K562 (cell line): ENCODE measurements around the gene AS3MT. TPM values are rescaled to one million over a fixed set of nuclear protein-coding genes. Genes with fewer than 3 reads are reported as not detected.
"Not testable (repeated sequence)": the region's sequence is repeated elsewhere in the genome, so short reads cannot be mapped to it uniquely, and the experiment has no call there.

Experiments
- ATAC-seq: fragments of 200-7000 bp; cut with Tn5 transposase; 3 replicates; pipeline ENCODE4 v1.9.1; 2020; ENCODE audit warnings: moderate library complexity
- BruUV-seq: library from RNA; stranded (reverse); fragments of 400-500 nt; replicated peaks from 2 replicates; lab custom pipeline; 2021; lab: Mats Ljungman, UMichigan
- CTCF ChIA-PET: fragments of 300-600 bp; formaldehyde crosslinking; extraction: SDS; loops from one replicate; lab custom pipeline; 2021; ENCODE audit warnings: low intra/inter-chr PET ratio; lab: Yijun Ruan, JAX
- POLR2A ChIA-PET: fragments of 300-600, 350-650 bp; sonication (Branson Sonifier 250); formaldehyde crosslinking; extraction: SDS; loops from one replicate; lab custom pipeline; 2021; ENCODE audit warnings: antibody characterized with exemption, inconsistent platforms; lab: Yijun Ruan, JAX
- DNase-seq, 4 experiments: peaks; one replicate each; pipeline versions ENCODE4 v3.0.0 to v3.0.0-alpha.2; 2011 to 2018; ENCODE audit warnings: low spot score in 3 of 4, mixed read lengths in 3 of 4; ENCODE audit errors: extremely low read depth in 1 of 4
- FAIRE-seq: peaks from 2 replicates; lab custom pipeline; 2011; peaks lifted over from hg19 to GRCh38; lab: Jason Lieb, UNC
- H2AFZ ChIP-seq: 2 replicates; pipeline ENCODE4 v1.6.0; 2011; ENCODE audit warnings: low read depth, low read length, control low read depth, inconsistent platforms
- H3K27ac ChIP-seq: fragments of 200-600 bp; 3 replicates; pipeline ENCODE4 v1.8.0; 2011; ENCODE audit warnings: low read depth, mild to moderate bottlenecking, control low read depth, inconsistent platforms, low read length, moderate library complexity, mixed read lengths; ENCODE audit errors: extremely low read depth
- H3K27me3 ChIP-seq, 2 experiments: fragments of 300-600 bp in 1 of 2; 2 replicates in 1 of 2; 3 replicates in 1 of 2; pipeline versions ENCODE4 v1.6.0 to v1.8.0; 2011; ENCODE audit warnings: inconsistent platforms in 2 of 2, low read length in 2 of 2, mild to moderate bottlenecking in 1 of 2, mixed read lengths in 1 of 2, moderate library complexity in 1 of 2; ENCODE audit not compliant: control insufficient read depth in 2 of 2, insufficient read depth in 2 of 2
- H3K36me3 ChIP-seq: fragments of 300-600 bp; 3 replicates; pipeline ENCODE4 v1.8.0; 2011; ENCODE audit warnings: mild to moderate bottlenecking, low read length, inconsistent platforms; ENCODE audit not compliant: control insufficient read depth, insufficient read depth
- H3K4me1 ChIP-seq, 2 experiments: fragments of 200-600 bp in 1 of 2; replicated peaks in 1 of 2; 2 replicates in 1 of 2; 3 replicates in 1 of 2; pipeline versions ENCODE4 v1.5.1 to v1.8.0; 2011; ENCODE audit warnings: inconsistent platforms in 2 of 2, low read length in 2 of 2, mild to moderate bottlenecking in 1 of 2, mixed read lengths in 1 of 2, moderate library complexity in 1 of 2; ENCODE audit not compliant: control insufficient read depth in 2 of 2, insufficient read depth in 2 of 2
- H3K4me2 ChIP-seq: 2 replicates; pipeline ENCODE4 v1.6.1; 2011; ENCODE audit warnings: low read length, control low read depth, inconsistent platforms, mixed read lengths; ENCODE audit not compliant: insufficient read depth
- H3K4me3 ChIP-seq: fragments of 200-600 bp; sonication (generic), shearing (Covaris generic); 2 replicates; pipeline ENCODE4 v1.5.1; 2016; ENCODE audit warnings: control low read depth, inconsistent platforms
- H3K79me2 ChIP-seq: fragments of 200-600 bp; 3 replicates; pipeline ENCODE4 v1.8.0; 2011; ENCODE audit warnings: low read length, inconsistent platforms; ENCODE audit not compliant: control insufficient read depth, insufficient read depth
- H3K9ac ChIP-seq, 2 experiments: 2 replicates each; pipeline versions ENCODE4 v1.6.0 to v1.6.1; 2011; ENCODE audit warnings: low read depth in 2 of 2, low read length in 2 of 2, control low read depth in 1 of 2, inconsistent platforms in 1 of 2, mild to moderate bottlenecking in 1 of 2, mixed read lengths in 1 of 2; ENCODE audit not compliant: insufficient read depth in 1 of 2
- H3K9me1 ChIP-seq: one replicate; pipeline ENCODE4 v1.6.0; 2011; ENCODE audit warnings: inconsistent platforms, mild to moderate bottlenecking, low read length, moderate library complexity; ENCODE audit not compliant: control insufficient read depth, insufficient read depth
- H3K9me3 ChIP-seq: replicated peaks from 2 replicates; pipeline ENCODE4 v1.5.1; 2011; ENCODE audit warnings: low read depth, low read length, inconsistent platforms; ENCODE audit not compliant: control insufficient read depth, insufficient read depth
- H4K20me1 ChIP-seq: replicated peaks from 2 replicates; pipeline ENCODE4 v1.6.1; 2011; ENCODE audit warnings: low read length, inconsistent platforms, mixed read lengths; ENCODE audit not compliant: control insufficient read depth, insufficient read depth
- ARID1B ChIP-seq: fragments of 450-650 bp; IDR thresholded peaks from 2 replicates; pipeline ENCODE4 v1.6.1; 2016; ENCODE audit warnings: antibody characterized with exemption, mild to moderate bottlenecking, inconsistent platforms
- ATF7 ChIP-seq: fragments of 450-650 bp; IDR thresholded peaks from 2 replicates; pipeline ENCODE4 v1.7.1; 2014; ENCODE audit warnings: mild to moderate bottlenecking, moderate library complexity
- DPF2 ChIP-seq: fragments of 450-650 bp; IDR thresholded peaks from 2 replicates; pipeline ENCODE4 v1.6.1; 2016
- EHMT2 ChIP-seq: fragments of 450-650 bp; IDR thresholded peaks from 2 replicates; pipeline ENCODE4 v1.6.1; 2018; ENCODE audit warnings: antibody characterized with exemption
- EP400 ChIP-seq: fragments of 450-650 bp; IDR thresholded peaks from 2 replicates; pipeline ENCODE4 v1.6.1; 2017; ENCODE audit warnings: antibody characterized with exemption, mild to moderate bottlenecking, moderate library complexity
- ESRRA ChIP-seq: fragments of 450-650 bp; IDR thresholded peaks from 2 replicates; pipeline ENCODE4 v1.6.1; 2014; ENCODE audit warnings: low read depth, mild to moderate bottlenecking, moderate library complexity, borderline replicate concordance
- GATAD2A ChIP-seq: fragments of 450-650 bp; IDR thresholded peaks from 2 replicates; pipeline ENCODE4 v1.6.1; 2017
- GTF2E2 ChIP-seq: fragments of 200-800 bp; sonication (Bioruptor generic); IDR thresholded peaks from 2 replicates; pipeline ENCODE4 v1.6.1; 2016; ENCODE audit warnings: missing genetic modification characterization, missing compliant biosample characterization
- JUN ChIP-seq, 2 experiments: sonication (generic) in 1 of 2; formaldehyde crosslinking in 1 of 2; IDR thresholded peaks; 2 replicates each; pipeline versions ENCODE4 v1.6.1 to v1.8.0; 2012 to 2022; ENCODE audit warnings: borderline replicate concordance in 2 of 2, mild to moderate bottlenecking in 2 of 2, improper control_type of control experiment in 1 of 2, low read depth in 1 of 2, low read length in 1 of 2, missing genetic modification reagents in 1 of 2
- JUND ChIP-seq, 2 experiments: IDR thresholded peaks; 2 replicates in 1 of 2; 3 replicates in 1 of 2; pipeline ENCODE4 v1.6.1; 2011; ENCODE audit warnings: borderline replicate concordance in 2 of 2, low read depth in 2 of 2, low read length in 2 of 2, improper control_type of control experiment in 1 of 2, missing biosample characterization in 1 of 2, missing genetic modification characterization in 1 of 2, missing genetic modification reagents in 1 of 2
- MEIS2 ChIP-seq: fragments of 450-650 bp; IDR thresholded peaks from 2 replicates; pipeline ENCODE4 v1.6.1; 2014; ENCODE audit warnings: mild to moderate bottlenecking; ENCODE audit not compliant: partially characterized antibody
- MNT ChIP-seq, 2 experiments: fragments of 450-650 bp; conservative IDR thresholded peaks; 2 replicates each; pipeline ENCODE4 v1.6.1; 2017; ENCODE audit warnings: mild to moderate bottlenecking in 2 of 2, moderate library complexity in 2 of 2
- NRF1 ChIP-seq, 2 experiments: fragments of 450-650 bp; IDR thresholded peaks in 1 of 2; conservative IDR thresholded peaks in 1 of 2; 2 replicates each; pipeline ENCODE4 v1.6.1; 2014; ENCODE audit warnings: mild to moderate bottlenecking in 2 of 2
- SMARCA4 ChIP-seq: fragments of 450-650 bp; IDR thresholded peaks from 2 replicates; pipeline ENCODE4 v1.6.1; 2016
- SMARCE1 ChIP-seq: fragments of 450-650 bp; IDR thresholded peaks from 2 replicates; pipeline ENCODE4 v1.7.1; 2016; ENCODE audit warnings: mild to moderate bottlenecking
- SOX6 ChIP-seq: fragments of 450-650 bp; IDR thresholded peaks from 2 replicates; pipeline ENCODE4 v1.6.1; 2014; ENCODE audit warnings: mild to moderate bottlenecking
- TFAP4 ChIP-seq: sonication (generic); formaldehyde crosslinking; IDR thresholded peaks from 2 replicates; pipeline ENCODE4 v1.8.0; 2022; ENCODE audit warnings: missing genetic modification reagents, mild to moderate bottlenecking, moderate library complexity, borderline replicate concordance
- YY1 ChIP-seq, 3 experiments: IDR thresholded peaks; 2 replicates each; pipeline ENCODE4 v1.6.1; 2011; ENCODE audit warnings: low read length in 2 of 3, mild to moderate bottlenecking in 2 of 3, moderate library complexity in 2 of 3, borderline replicate concordance in 1 of 3, control low read depth in 1 of 3, low read depth in 1 of 3; ENCODE audit not compliant: insufficient read depth in 3 of 3, insufficient replicate concordance in 2 of 3, control insufficient read depth in 1 of 3, insufficient read length in 1 of 3; ENCODE audit errors: extremely low read depth in 1 of 3
- WGBS: fragments of 100-300 bp; shearing (Covaris generic); methylation state at CpG from one replicate; pipeline ENCODE4 v1.1.6; 2016; ENCODE audit warnings: low coverage, mixed read lengths; ENCODE audit not compliant: insufficient coverage; ENCODE audit errors: missing lambda C conversion rate; 5-methylcytosine and 5-hydroxymethylcytosine counted together
- in situ Hi-C: fragments of 300-500 bp; cut with MboI; formaldehyde crosslinking; loops from 4 replicates; pipeline ENCODE4 v1.15.0; 2018; ENCODE audit warnings: inconsistent platforms, mixed read lengths
- intact Hi-C: fragments of 100-400 bp; cut with micrococcal nuclease; formaldehyde crosslinking; loops from 2 replicates; pipeline ENCODE4 v1.14.2; 2022
- polyA plus RNA-seq, 8 experiments: library from polyadenylated mRNA; depleted of rRNA in 4 of 8; stranded (reverse) in 5 of 8; unstranded in 3 of 8; fragments of >200 nt; fragmentation: Nextera tagmentation in 2 of 8; fragmentation: Illumina TruSeq in 1 of 8; extraction: Ambion mirVana in 2 of 8; extraction: Trizol in 1 of 8; gene quantifications; 2 replicates each; pipeline versions ENCODE4 v1.2.1 to v1.2.3, GENCODE V29; 2011 to 2014; ENCODE audit warnings: inconsistent platforms in 1 of 8, missing spikeins in 1 of 8
- total RNA-seq, 7 experiments: library from RNA; depleted of rRNA in 6 of 7; stranded (reverse); fragments of >200 nt in 6 of 7; fragmentation: Illumina TruSeq in 2 of 7; extraction: Trizol in 2 of 7; gene quantifications; 2 replicates each; pipeline versions ENCODE4 v1.2.1 to v1.2.3, GENCODE V29; 2011 to 2021; ENCODE audit warnings: low replicate concordance in 1 of 7

AS3MT gene
- total and polyA plus RNA-seq, 9 of the 15 experiments (the other 6 are each of a cell fraction or from before 2014, with no cell fraction given) = 0.04 to 0.33 (median 0.19) TPM; not detected in 2

- peak in 3 of 4 experiments; percentile 17 to 71 (median 49) for DNase-seq
- Histone ChIP-seq H3K4me1 (peaks cover 7 to 20% of the 10 kb centered on the region in 2 experiments; a peak in 3 of 5 replicates), H2AFZ (peak overlapping the region; percentile 17; the same call in 1 of the 2 replicates), H3K79me2 (peaks cover 15% of the 10 kb centered on the region), H3K27ac (peak overlapping the region; percentile 60; the same call in 2 of the 3 replicates), H3K4me3 (peak overlapping the region; percentile 19; the same call in 1 of the 2 replicates), H3K4me2 (peak overlapping the region; percentile 53)
- H3K27me3 ChIP-seq; intact Hi-C loops; H3K9me1 ChIP-seq; H3K36me3 ChIP-seq; BruUV-seq; H3K9ac ChIP-seq; H4K20me1 ChIP-seq; in situ Hi-C loops; H3K9me3 ChIP-seq; CTCF ChIA-PET; TF ChIP-seq JUN (CRISPR knock-in tag; IDR thresholded peaks at IDR 0.05; ENCODE audit: borderline replicate concordance): not testable (repeated sequence)
- POLR2A ChIA-PET = interaction anchor here (0.7 to 1.6 kb wide), 2 partner anchors 46 to 62 kb away, joined by 4 read pairs; partner anchors contain the start of gene CNNM2
- FAIRE-seq = peak; percentile 89
- ATAC-seq = peak; percentile 57
- 8% methylated on average over 9 of the region's 11 CpGs for WGBS
- TF ChIP-seq YY1 (IDR thresholded peaks at IDR 0.05; ENCODE audit: borderline replicate concordance in 1 of 3, control insufficient read depth in 1 of 3, extremely low read depth in 1 of 3, insufficient read depth in 3 of 3, insufficient read length in 1 of 3, insufficient replicate concordance in 2 of 3, low read depth in 1 of 3, low read length in 2 of 3) = peak in 1 of 3 experiments; percentile 67
- peak; percentile 67 for TF ChIP-seq SMARCA4
- peak; percentile 71 for TF ChIP-seq ARID1B
- TF ChIP-seq ESRRA = 0 out of 2 replicates have a peak, but pooled peaks have one; percentile 4
- peak in 1 of 2 experiments; percentile 50; a peak in 1 of 4 replicates for TF ChIP-seq MNT (conservative IDR thresholded peaks at IDR 0.05)
- peak; percentile 13 to 16; a peak in 2 of 4 replicates for TF ChIP-seq NRF1 (conservative IDR thresholded peaks at IDR 0.05 in 1 of 2, IDR thresholded peaks at IDR 0.05 in 1 of 2)
- TF ChIP-seq EHMT2 = 0 out of 2 replicates have a peak, but pooled peaks have one; percentile 7
- peak; percentile 66; the same call in 1 of the 2 replicates for TF ChIP-seq TFAP4 (CRISPR knock-in tag)
- peak; percentile 55 for TF ChIP-seq DPF2
- peak; percentile 54; the same call in 1 of the 2 replicates for TF ChIP-seq SOX6
- TF ChIP-seq ATF7 = 0 out of 2 replicates have a peak, but pooled peaks have one; percentile 23
- TF ChIP-seq GATAD2A = 0 out of 2 replicates have a peak, but pooled peaks have one; percentile 14
- 0 out of 2 replicates have a peak, but pooled peaks have one; percentile 16 for TF ChIP-seq EP400
- TF ChIP-seq JUND (IDR thresholded peaks at IDR 0.05; ENCODE audit: borderline replicate concordance, low read depth, low read length) = peak; percentile 90
- TF ChIP-seq JUND (tag; IDR thresholded peaks at IDR 0.05; ENCODE audit: borderline replicate concordance, low read depth, low read length) = peak; percentile 85; the same call in 2 of the 3 replicates
- peak; percentile 73 for TF ChIP-seq SMARCE1
- TF ChIP-seq JUN (IDR thresholded peaks at IDR 0.05; ENCODE audit: borderline replicate concordance, low read depth, low read length) = peak; percentile 79; the same call in 1 of the 2 replicates
- peak; percentile 57; the same call in 1 of the 2 replicates for TF ChIP-seq GTF2E2 (tag)
- TF ChIP-seq MEIS2 = peak; percentile 30
Observed at GRCh38 chr10:102855731-102856436, 13.4 kb upstream of the AS3MT start.
